Renal pelvis (tissue), 4 donors: ENCODE measurements around the gene PROM1. TPM values are rescaled to one million over a fixed set of nuclear protein-coding genes. Genes with fewer than 3 reads are reported as not detected.

Experiments used
- DNase-seq: peaks from one replicate; pipeline ENCODE4 v3.0.0-alpha.2; 2013
- polyA plus RNA-seq, 3 donors: library from polyadenylated mRNA; unstranded; fragments of 120-200 nt; gene quantifications; one replicate each; pipeline ENCODE4 v1.2.1, GENCODE V29; 2013; ENCODE audit not compliant: insufficient read length in 3 of 3

Gene PROM1
- polyA plus RNA-seq, 3 donors = 30.6 to 59.3 (median 42.9) TPM

GRCh38 chr4:15996773-15997172, 87.0 kb downstream of the PROM1 start:
- no peak for DNase-seq

GRCh38 chr4:15995826-15996225, 88.0 kb downstream of the PROM1 start:
- no peak for DNase-seq

- DNase-seq = no peak
These were observed 91.7 kb downstream of the PROM1 start for GRCh38 chr4:15992167-15992485.

GRCh38 chr4:15990570-15991285, 93.1 kb downstream of the PROM1 start:
- DNase-seq = no peak

- no peak for DNase-seq
These were observed 94.4 kb downstream of the PROM1 start for GRCh38 chr4:15989424-15989823.

GRCh38 chr4:15988222-15988621, 95.6 kb downstream of the PROM1 start:
- no peak for DNase-seq

- no peak for DNase-seq
These were observed 96.9 kb downstream of the PROM1 start for GRCh38 chr4:15986907-15987306.

- DNase-seq = no peak
These were observed 100.2 kb downstream of the PROM1 start for GRCh38 chr4:15983610-15984009.

GRCh38 chr4:15982842-15983524, 100.8 kb downstream of the PROM1 start:
- no peak for DNase-seq

GRCh38 chr4:15976456-15977447, 107.1 kb downstream of the PROM1 start:
- no peak for DNase-seq

GRCh38 chr4:15971068-15971801, 112.6 kb downstream of the PROM1 start:
- DNase-seq = no peak

GRCh38 chr4:15968551-15969300, 115.1 kb downstream of the PROM1 start:
- no peak for DNase-seq

GRCh38 chr4:15965325-15965724, 118.5 kb downstream of the PROM1 start:
- DNase-seq = no peak

GRCh38 chr4:15964159-15964558, 119.7 kb downstream of the PROM1 start:
- DNase-seq = no peak

GRCh38 chr4:15963576-15963975, 120.2 kb downstream of the PROM1 start:
- DNase-seq = no peak

GRCh38 chr4:15963001-15963451, 120.8 kb downstream of the PROM1 start, which contains the start of gene FGFBP2:
Gene FGFBP2 (minus strand): TSS chr4:15963175. CDS start chr4:15963129, 46 bp downstream.
- DNase-seq = no peak

GRCh38 chr4:15961781-15962510, 121.9 kb downstream of the PROM1 start:
- DNase-seq = no peak

GRCh38 chr4:15958562-15958961, 125.3 kb downstream of the PROM1 start:
- no peak for DNase-seq

GRCh38 chr4:15956179-15956850, 127.5 kb downstream of the PROM1 start:
- DNase-seq = peak; percentile 35
